Astrocyte (in vitro differentiated cells and primary cell): Measurements from ENCODE around the gene LGI1.
A peak's percentile ranks its signal among the peaks of the same experiment; 100 is the strongest.

Experiments
- EZH2 ChIP-seq: IDR thresholded peaks from 2 replicates; pipeline ENCODE4 v1.6.1; 2012; ENCODE audit warnings: mild to moderate bottlenecking, low read length, inconsistent platforms; ENCODE audit not compliant: insufficient read depth
- TF ChIP-seq, protein P1 (sequence below): IDR thresholded peaks from 2 replicates; pipeline ENCODE4 v1.5.1; 2011; ENCODE audit warnings: low read depth, mild to moderate bottlenecking, inconsistent platforms, low read length, moderate library complexity; ENCODE audit not compliant: insufficient read depth

DNA sequence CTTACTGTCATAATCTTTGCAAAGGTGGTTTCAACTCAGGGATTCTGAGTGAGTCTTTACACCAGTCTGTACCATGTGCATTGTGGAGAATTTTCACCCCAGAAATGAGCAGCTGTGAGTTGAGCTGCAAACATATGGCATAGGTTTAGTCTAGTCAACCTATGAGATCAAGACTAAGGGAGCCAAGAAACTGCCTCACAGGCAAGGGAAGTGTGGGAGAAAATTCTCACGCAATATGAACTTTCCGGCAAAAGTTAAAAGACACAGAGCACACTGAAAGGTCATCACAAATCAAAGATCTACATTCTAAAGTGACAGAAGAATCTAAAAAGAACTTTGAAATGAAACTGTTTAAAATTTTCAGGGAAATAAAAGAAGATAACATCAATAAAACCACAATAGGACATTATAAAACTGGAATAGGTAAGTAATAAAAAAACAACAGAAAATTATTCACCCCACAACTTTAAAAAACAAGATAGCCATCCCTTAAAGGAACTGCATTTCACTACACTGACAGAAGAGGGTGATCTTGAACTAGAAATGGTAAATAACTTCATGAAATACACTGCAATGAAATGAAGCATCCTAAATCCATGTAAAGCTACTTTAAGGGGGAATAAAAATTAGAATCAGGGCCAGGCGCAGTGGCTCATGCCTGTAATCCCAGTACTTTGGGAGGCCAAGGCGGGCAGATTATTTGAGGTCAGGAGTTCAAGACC lies 63.5 kb downstream of the LGI1 start:
- TF ChIP-seq, protein P1, sequence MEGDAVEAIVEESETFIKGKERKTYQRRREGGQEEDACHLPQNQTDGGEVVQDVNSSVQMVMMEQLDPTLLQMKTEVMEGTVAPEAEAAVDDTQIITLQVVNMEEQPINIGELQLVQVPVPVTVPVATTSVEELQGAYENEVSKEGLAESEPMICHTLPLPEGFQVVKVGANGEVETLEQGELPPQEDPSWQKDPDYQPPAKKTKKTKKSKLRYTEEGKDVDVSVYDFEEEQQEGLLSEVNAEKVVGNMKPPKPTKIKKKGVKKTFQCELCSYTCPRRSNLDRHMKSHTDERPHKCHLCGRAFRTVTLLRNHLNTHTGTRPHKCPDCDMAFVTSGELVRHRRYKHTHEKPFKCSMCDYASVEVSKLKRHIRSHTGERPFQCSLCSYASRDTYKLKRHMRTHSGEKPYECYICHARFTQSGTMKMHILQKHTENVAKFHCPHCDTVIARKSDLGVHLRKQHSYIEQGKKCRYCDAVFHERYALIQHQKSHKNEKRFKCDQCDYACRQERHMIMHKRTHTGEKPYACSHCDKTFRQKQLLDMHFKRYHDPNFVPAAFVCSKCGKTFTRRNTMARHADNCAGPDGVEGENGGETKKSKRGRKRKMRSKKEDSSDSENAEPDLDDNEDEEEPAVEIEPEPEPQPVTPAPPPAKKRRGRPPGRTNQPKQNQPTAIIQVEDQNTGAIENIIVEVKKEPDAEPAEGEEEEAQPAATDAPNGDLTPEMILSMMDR = peak; percentile 42
- TF ChIP-seq EZH2 = no peak
